HCT116 (cell line): ENCODE measurements around the gene CDC42BPB. TPM values are rescaled to one million over a fixed set of nuclear protein-coding genes. Genes with fewer than 3 reads are reported as not detected.

Experiments used
- ATAC-seq: fragments of 200-7000 bp; cut with Tn5 transposase; 2 replicates; pipeline ENCODE4 v1.9.1; 2020; ENCODE audit warnings: mild to moderate bottlenecking, moderate library complexity
- BruUV-seq: library from RNA; stranded (reverse); fragments of 400-500 nt; replicated peaks from 2 replicates; lab custom pipeline; 2021; lab: Mats Ljungman, UMichigan
- CTCF ChIA-PET: fragments of 300-600 bp; sonication (Branson Sonifier 250); formaldehyde crosslinking; loops from one replicate; lab custom pipeline; 2021; ENCODE audit warnings: antibody characterized with exemption; lab: Charles Lee
- POLR2A ChIA-PET: fragments of 300-600, 350-600 bp; sonication (Branson Sonifier 250); formaldehyde crosslinking; loops from one replicate; lab custom pipeline; 2021; ENCODE audit warnings: antibody characterized with exemption; lab: Charles Lee
- RAD21 ChIA-PET, 2 experiments: fragments of 300-600 bp; sonication (Branson Sonifier 250); formaldehyde crosslinking; loops; one replicate each; lab custom pipeline; 2023; ENCODE audit warnings: low total read pairs in 2 of 2; ENCODE audit not compliant: uncharacterized antibody in 2 of 2, unreplicated experiment in 2 of 2, low non-redundant PET in 1 of 2; lab: Charles Lee
- DNase-seq: peaks from one replicate; pipeline ENCODE4 v3.0.0-alpha.2; 2010; ENCODE audit warnings: low read depth, low spot score
- H2AFZ ChIP-seq: fragments of 200-600 bp; shearing (Covaris generic), sonication (generic); 2 replicates; pipeline ENCODE4 v1.6.1; 2017; ENCODE audit warnings: low read depth, mixed run types, mixed read lengths, antibody characterized with exemption, low read length; ENCODE audit not compliant: poor library complexity, severe bottlenecking
- H3K27ac ChIP-seq: 2 replicates; pipeline ENCODE4 v1.5.1; 2012; ENCODE audit warnings: low read depth, low read length
- H3K27me3 ChIP-seq: fragments of 200-600 bp; sonication (generic); 2 replicates; pipeline ENCODE4 v1.6.1; 2016; ENCODE audit warnings: mixed run types, low read length, mixed read lengths; ENCODE audit not compliant: insufficient read depth
- H3K36me3 ChIP-seq, 2 experiments: fragments of 200-500 bp in 1 of 2; fragments of 200-600 bp in 1 of 2; sonication (Bioruptor generic) in 1 of 2; sonication (generic) in 1 of 2; 2 replicates each; pipeline versions ENCODE4 v1.5.1 to v1.6.1; 2014 to 2016; ENCODE audit warnings: low read length in 2 of 2, inconsistent platforms in 1 of 2, mixed read lengths in 1 of 2, mixed run types in 1 of 2; ENCODE audit not compliant: insufficient read depth in 2 of 2, control insufficient read depth in 1 of 2
- H3K4me1 ChIP-seq, 2 experiments: fragments of 200-600 bp in 1 of 2; sonication (generic) in 1 of 2; 2 replicates each; pipeline versions ENCODE4 v1.5.1 to v1.6.1; 2012 to 2017; ENCODE audit warnings: low read length in 2 of 2, inconsistent platforms in 1 of 2, mild to moderate bottlenecking in 1 of 2, mixed read lengths in 1 of 2, mixed run types in 1 of 2, moderate library complexity in 1 of 2; ENCODE audit not compliant: insufficient read depth in 2 of 2, control insufficient read depth in 1 of 2
- H3K4me2 ChIP-seq: fragments of 200-600 bp; sonication (generic); 2 replicates; pipeline ENCODE4 v1.6.1; 2017; ENCODE audit warnings: mixed run types, low read length, mixed read lengths
- H3K4me3 ChIP-seq, 2 experiments: fragments of 200-600 bp in 1 of 2; sonication (generic) in 1 of 2; replicated peaks in 1 of 2; 2 replicates each; pipeline ENCODE4 v1.5.1; 2011 to 2016; ENCODE audit warnings: low read length in 2 of 2, control low read depth in 1 of 2, low read depth in 1 of 2, mild to moderate bottlenecking in 1 of 2, mixed read lengths in 1 of 2, mixed run types in 1 of 2
- H3K79me2 ChIP-seq: fragments of 200-600 bp; sonication (generic); 2 replicates; pipeline ENCODE4 v1.6.1; 2017; ENCODE audit warnings: mild to moderate bottlenecking, mixed run types, low read length, moderate library complexity, mixed read lengths; ENCODE audit not compliant: insufficient read depth
- H3K9ac ChIP-seq: fragments of 200-600 bp; sonication (generic); 2 replicates; pipeline ENCODE4 v1.6.1; 2016; ENCODE audit warnings: low read length, mixed read lengths
- H3K9me2 ChIP-seq: fragments of 200-600 bp; sonication (generic), shearing (Covaris generic); 2 replicates; pipeline ENCODE4 v1.6.1; 2017; ENCODE audit warnings: mixed run types, mild to moderate bottlenecking, moderate library complexity; ENCODE audit not compliant: insufficient read depth
- H3K9me3 ChIP-seq, 2 experiments: fragments of 200-500 bp in 1 of 2; fragments of 200-600 bp in 1 of 2; sonication (Bioruptor generic) in 1 of 2; sonication (generic) in 1 of 2; 2 replicates each; pipeline ENCODE4 v1.6.1; 2014 to 2017; ENCODE audit warnings: low read length in 2 of 2, mixed read lengths in 2 of 2, inconsistent platforms in 1 of 2, low read depth in 1 of 2, mild to moderate bottlenecking in 1 of 2, mixed run types in 1 of 2, moderate library complexity in 1 of 2; ENCODE audit not compliant: control insufficient read depth in 1 of 2, insufficient read depth in 1 of 2
- H4K20me1 ChIP-seq: fragments of 200-600 bp; sonication (generic), shearing (Covaris generic); 2 replicates; pipeline ENCODE4 v1.6.1; 2017; ENCODE audit warnings: mixed run types, mild to moderate bottlenecking, moderate library complexity; ENCODE audit not compliant: insufficient read depth
- EZH2phosphoT487 ChIP-seq: fragments of 200-600 bp; IDR thresholded peaks from 2 replicates; pipeline ENCODE4 v1.6.1; 2018; ENCODE audit warnings: antibody characterized with exemption, borderline replicate concordance
- FOSL1 ChIP-seq: IDR thresholded peaks from 2 replicates; pipeline ENCODE4 v1.6.1; 2012; ENCODE audit warnings: low read depth
- POLR2AphosphoS5 ChIP-seq: IDR thresholded peaks from 2 replicates; pipeline ENCODE4 v1.6.1; 2011; ENCODE audit warnings: mild to moderate bottlenecking, low read depth, low read length, moderate library complexity
- YY1 ChIP-seq: IDR thresholded peaks from 2 replicates; pipeline ENCODE4 v1.6.1; 2011; ENCODE audit warnings: low read length, low read depth, moderate library complexity, mild to moderate bottlenecking; ENCODE audit not compliant: insufficient replicate concordance; ENCODE audit errors: extremely low read depth
- intact Hi-C: fragments of 100-400 bp; cut with micrococcal nuclease; formaldehyde crosslinking; loops from 2 replicates; pipeline ENCODE4 v1.10.0; 2022
- total RNA-seq: library from RNA; stranded (reverse); gene quantifications from one replicate; pipeline ENCODE4 v1.2.1, GENCODE V29; 2021; ENCODE audit not compliant: unreplicated experiment
- TF ChIP-seq, protein P1 (sequence below): IDR thresholded peaks from 2 replicates; pipeline ENCODE4 v1.6.1; 2011; ENCODE audit warnings: mild to moderate bottlenecking, low read length, moderate library complexity; ENCODE audit not compliant: insufficient replicate concordance; ENCODE audit errors: extremely low read depth

Gene CDC42BPB
- total RNA-seq, 1 experiment from 2014 or later = 85.6 TPM

DNA sequence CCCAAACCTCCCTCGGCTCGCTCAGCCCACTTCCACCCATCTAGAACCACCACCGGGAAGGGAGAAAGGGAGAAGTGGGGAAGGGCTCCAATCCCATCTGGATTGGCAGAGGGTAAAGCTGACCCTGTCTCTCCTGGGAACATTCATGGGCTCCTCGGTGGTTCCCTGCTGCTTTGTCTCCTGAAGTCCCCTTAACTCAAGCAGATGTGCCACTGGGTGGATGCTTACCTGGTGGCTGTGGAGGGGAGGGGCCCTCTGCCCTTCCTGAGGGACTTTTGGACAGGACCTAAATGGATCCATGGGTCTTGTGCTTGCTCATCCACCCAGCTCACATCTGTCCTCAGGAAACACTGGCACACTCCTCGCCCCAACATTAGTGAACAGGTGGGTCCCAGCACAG is 2.2 kb upstream of the CDC42BPB start:
- H3K27ac ChIP-seq = no peak overlapping the region

GRCh38 chr14:103058164-103059055 is 1.1 kb upstream of the CDC42BPB start:
- BruUV-seq = TSS peak; percentile 58
- ChIA-PET CTCF (no interaction called here), RAD21 (no interaction called here), POLR2A (no interaction called here)
- no peaks in the 10 kb centered on the region; the same call in 1 of the 2 replicates for H4K20me1 ChIP-seq
- peak overlapping the region; percentile 79 for H3K27ac ChIP-seq
- 0 out of 4 replicates have a peak, but pooled peaks cover 0 to 3% of the 10 kb centered on the region in 2 experiments for H3K36me3 ChIP-seq
- TF ChIP-seq YY1 (no peak), FOSL1 (no peak), EZH2phosphoT487 (no peak), POLR2AphosphoS5 (no peak)
- H2AFZ ChIP-seq = no peak overlapping the region
- H3K9ac ChIP-seq = peak overlapping the region; percentile 79
- H3K4me2 ChIP-seq = peak overlapping the region; percentile 97
- H3K4me3 ChIP-seq = peak overlapping the region; percentile 65 to 78
- no peak; the same call in 1 of the 2 replicates for ATAC-seq
- H3K27me3 ChIP-seq = no peaks in the 10 kb centered on the region
- peaks cover 9 to 26% of the 10 kb centered on the region in 2 experiments; a peak in 3 of 4 replicates for H3K4me1 ChIP-seq
- no peaks in the 10 kb centered on the region for H3K9me3 ChIP-seq
- no peaks in the 10 kb centered on the region for H3K9me2 ChIP-seq
- intact Hi-C loops = no loop called here
- peaks cover 28% of the 10 kb centered on the region for H3K79me2 ChIP-seq
- DNase-seq = no peak

More for the DNA sequence above, 2.2 kb upstream of the CDC42BPB start:
- Histone ChIP-seq H3K4me3 (no peak overlapping the region), H3K4me1 (peaks cover 9 to 27% of the 10 kb centered on the region in 2 experiments; a peak in 3 of 4 replicates), H4K20me1 (no peaks in the 10 kb centered on the region; the same call in 1 of the 2 replicates), H3K9me2 (no peaks in the 10 kb centered on the region), H3K4me2 (no peak overlapping the region), H3K27me3 (no peaks in the 10 kb centered on the region), H3K9ac (no peak overlapping the region), H2AFZ (no peak overlapping the region), H3K36me3 (0 out of 4 replicates have a peak, but pooled peaks cover 0 to under 1% of the 10 kb centered on the region in 2 experiments), H3K9me3 (no peaks in the 10 kb centered on the region), H3K79me2 (peaks cover 18% of the 10 kb centered on the region)
- intact Hi-C loops = no loop called here
- no TSS peak for BruUV-seq
- CTCF ChIA-PET = no interaction called here
- POLR2A ChIA-PET = no interaction called here
- no peak for ATAC-seq
- no peak for DNase-seq
- RAD21 ChIA-PET = no interaction called here
- TF ChIP-seq FOSL1 = no peak
- TF ChIP-seq, protein P1, sequence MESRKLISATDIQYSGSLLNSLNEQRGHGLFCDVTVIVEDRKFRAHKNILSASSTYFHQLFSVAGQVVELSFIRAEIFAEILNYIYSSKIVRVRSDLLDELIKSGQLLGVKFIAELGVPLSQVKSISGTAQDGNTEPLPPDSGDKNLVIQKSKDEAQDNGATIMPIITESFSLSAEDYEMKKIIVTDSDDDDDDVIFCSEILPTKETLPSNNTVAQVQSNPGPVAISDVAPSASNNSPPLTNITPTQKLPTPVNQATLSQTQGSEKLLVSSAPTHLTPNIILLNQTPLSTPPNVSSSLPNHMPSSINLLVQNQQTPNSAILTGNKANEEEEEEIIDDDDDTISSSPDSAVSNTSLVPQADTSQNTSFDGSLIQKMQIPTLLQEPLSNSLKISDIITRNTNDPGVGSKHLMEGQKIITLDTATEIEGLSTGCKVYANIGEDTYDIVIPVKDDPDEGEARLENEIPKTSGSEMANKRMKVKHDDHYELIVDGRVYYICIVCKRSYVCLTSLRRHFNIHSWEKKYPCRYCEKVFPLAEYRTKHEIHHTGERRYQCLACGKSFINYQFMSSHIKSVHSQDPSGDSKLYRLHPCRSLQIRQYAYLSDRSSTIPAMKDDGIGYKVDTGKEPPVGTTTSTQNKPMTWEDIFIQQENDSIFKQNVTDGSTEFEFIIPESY = no peak
- TF ChIP-seq POLR2AphosphoS5 = no peak
